Urinary bladder (tissue), 4 donors: Measurements from ENCODE around the gene NECTIN3. TPM values are rescaled to one million over a fixed set of nuclear protein-coding genes. Genes with fewer than 3 reads are reported as not detected.

Experiments
- DNase-seq: peaks from one replicate; pipeline ENCODE4 v3.0.0-alpha.2; 2015; ENCODE audit errors: extremely low spot score
- H3K27ac ChIP-seq: one replicate; pipeline ENCODE4 v1.5.1; 2013; ENCODE audit warnings: low read depth, mild to moderate bottlenecking, moderate library complexity
- H3K36me3 ChIP-seq: one replicate; pipeline ENCODE4 v1.6.1; 2013; ENCODE audit warnings: mild to moderate bottlenecking, moderate library complexity; ENCODE audit not compliant: insufficient read depth
- H3K4me1 ChIP-seq: one replicate; pipeline ENCODE4 v1.6.1; 2013; ENCODE audit warnings: mild to moderate bottlenecking, moderate library complexity; ENCODE audit not compliant: insufficient read depth
- H3K4me3 ChIP-seq: one replicate; pipeline ENCODE4 v1.5.1; 2013; ENCODE audit warnings: low read depth, low read length
- WGBS: extraction: QIAGEN DNeasy Blood & Tissue Kit; methylation state at CpG from one replicate; pipeline ENCODE4 v1.1.7; 2013; 5-methylcytosine and 5-hydroxymethylcytosine counted together
- polyA plus RNA-seq: library from polyadenylated mRNA; stranded (reverse); fragments of 200-250 nt; gene quantifications from one replicate; pipeline ENCODE4 v1.2.3, GENCODE V29; 2013
- total RNA-seq: library from RNA; depleted of rRNA; stranded (reverse); fragments of >200 nt; gene quantifications from one replicate; pipeline ENCODE4 v1.2.3, GENCODE V29; 2014
- donor health status: healthy with polysubstance abuse.
- donor health status: healthy.

The NECTIN3 gene
- total and polyA plus RNA-seq, 2 donors, result 12.1 to 71.3 TPM

GRCh38 chr3:111106993-111107661, 35.5 kb downstream of the NECTIN3 start:
- H3K4me1 ChIP-seq, result no peaks in the 10 kb centered on the region

GRCh38 chr3:111107662-111108035, 36.0 kb downstream of the NECTIN3 start:
- no peak for DNase-seq
- H3K4me1 ChIP-seq, result no peaks in the 10 kb centered on the region
- no peak overlapping the region for H3K27ac ChIP-seq
- no peaks in the 10 kb centered on the region for H3K36me3 ChIP-seq
- no peak overlapping the region for H3K4me3 ChIP-seq
- 71% methylated on average over 2 of the region's 2 CpGs for WGBS

More at GRCh38 chr3:111106993-111107661, 35.5 kb downstream of the NECTIN3 start:
- DNase-seq, result no peak
- Histone ChIP-seq H3K36me3 (no peaks in the 10 kb centered on the region), H3K4me3 (no peak overlapping the region), H3K27ac (no peak overlapping the region)
- WGBS, result 65% methylated on average over 3 of the region's 3 CpGs

- WGBS, result 76% methylated on average over 2 of the region's 2 CpGs
- DNase-seq, result no peak
- Histone ChIP-seq H3K36me3 (no peaks in the 10 kb centered on the region), H3K27ac (no peak overlapping the region), H3K4me3 (no peak overlapping the region), H3K4me1 (no peaks in the 10 kb centered on the region)
These were observed 41.3 kb downstream of the NECTIN3 start for GRCh38 chr3:111112913-111113312.

DNA sequence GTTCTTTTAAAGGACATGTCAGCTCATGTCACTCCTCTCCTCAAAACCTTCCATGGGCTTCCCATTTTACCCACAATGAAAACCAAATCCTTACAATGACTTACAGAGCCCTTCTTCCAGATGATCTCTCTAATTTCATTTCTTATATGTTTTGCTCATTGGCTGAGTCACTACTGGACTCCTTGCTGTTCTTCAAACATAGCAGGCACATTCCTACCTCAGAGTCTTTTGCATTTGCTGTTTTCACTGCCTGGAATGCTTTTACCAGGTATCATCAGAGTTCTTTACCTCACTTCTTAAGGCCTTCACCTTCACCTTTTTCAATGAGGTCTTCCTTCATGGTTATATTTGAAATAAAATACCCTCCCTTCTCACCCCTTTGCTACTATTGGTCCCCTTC, 57.3 kb downstream of the NECTIN3 start:
- H3K4me1 ChIP-seq, result no peaks in the 10 kb centered on the region
- H3K4me3 ChIP-seq, result no peak overlapping the region
- no peak overlapping the region for H3K27ac ChIP-seq
- no peaks in the 10 kb centered on the region for H3K36me3 ChIP-seq
- DNase-seq, result no peak

- Histone ChIP-seq H3K27ac (no peak overlapping the region), H3K36me3 (no peaks in the 10 kb centered on the region), H3K4me3 (no peak overlapping the region), H3K4me1 (no peaks in the 10 kb centered on the region)
- WGBS, result 99% methylated on average over 1 of the region's 1 CpG
- no peak for DNase-seq
These were observed 59.2 kb downstream of the NECTIN3 start for GRCh38 chr3:111130827-111131226.

- no peaks in the 10 kb centered on the region for H3K4me1 ChIP-seq
- no peak overlapping the region for H3K4me3 ChIP-seq
- H3K36me3 ChIP-seq, result no peaks in the 10 kb centered on the region
- no peak overlapping the region for H3K27ac ChIP-seq
- no peak for DNase-seq
These were observed 62.7 kb downstream of the NECTIN3 start for GRCh38 chr3:111134302-111134701.

DNA sequence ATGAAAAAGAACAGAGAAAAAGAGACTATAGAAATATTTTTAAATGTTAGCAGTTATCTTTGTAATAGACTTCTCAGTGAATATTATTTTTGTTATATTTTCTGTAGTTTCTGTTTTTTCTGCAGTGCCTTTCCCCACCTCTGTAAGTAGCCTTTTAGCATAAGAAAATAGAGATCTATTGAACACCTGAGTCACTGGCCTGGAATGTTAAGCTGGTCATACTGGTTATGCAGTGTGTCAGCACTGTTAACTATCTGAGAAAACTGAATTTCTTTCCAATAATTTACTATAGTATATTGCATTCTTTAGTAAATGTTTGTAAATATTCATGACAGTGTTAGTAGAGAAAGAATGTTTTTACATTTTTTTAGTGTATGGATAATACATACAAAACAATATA, 79.8 kb downstream of the NECTIN3 start:
- Histone ChIP-seq H3K4me1 (no peaks in the 10 kb centered on the region), H3K4me3 (no peak overlapping the region), H3K27ac (no peak overlapping the region), H3K36me3 (peaks cover 1% of the 10 kb centered on the region)
- DNase-seq, result no peak

GRCh38 chr3:111152496-111152895, 80.9 kb downstream of the NECTIN3 start:
- Histone ChIP-seq H3K27ac (no peak overlapping the region), H3K4me3 (no peak overlapping the region), H3K36me3 (peaks cover 1% of the 10 kb centered on the region), H3K4me1 (no peaks in the 10 kb centered on the region)
- DNase-seq, result no peak
- 25% methylated on average over 1 of the region's 1 CpG for WGBS

DNA sequence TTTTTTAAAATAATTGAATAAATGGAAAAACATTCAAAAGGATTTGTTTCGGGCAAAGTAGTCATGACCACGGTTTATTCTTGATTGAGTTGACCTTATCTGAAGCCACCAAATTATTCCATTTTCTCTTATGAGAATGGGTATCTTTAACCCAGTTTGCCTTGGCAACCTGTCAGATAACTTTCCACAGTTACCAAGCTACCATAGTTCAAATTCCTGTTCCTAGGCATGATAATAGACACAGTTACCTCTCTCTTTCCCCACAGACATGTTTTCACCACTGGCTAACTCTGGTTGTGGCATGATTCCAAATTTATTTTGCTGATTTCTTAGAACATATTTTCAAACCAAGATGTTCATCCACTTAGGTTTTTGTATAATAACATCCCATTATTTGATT, 84.9 kb downstream of the NECTIN3 start:
- no peaks in the 10 kb centered on the region for H3K4me1 ChIP-seq
- H3K4me3 ChIP-seq, result no peak overlapping the region
- peaks cover 1% of the 10 kb centered on the region for H3K36me3 ChIP-seq
- no peak overlapping the region for H3K27ac ChIP-seq
- DNase-seq, result no peak
- WGBS, result 98% methylated on average over 2 of the region's 2 CpGs

GRCh38 chr3:111159391-111159790, 87.8 kb downstream of the NECTIN3 start:
- no peak overlapping the region for H3K4me3 ChIP-seq
- WGBS, result 91% methylated on average over 3 of the region's 3 CpGs
- no peak for DNase-seq

DNA sequence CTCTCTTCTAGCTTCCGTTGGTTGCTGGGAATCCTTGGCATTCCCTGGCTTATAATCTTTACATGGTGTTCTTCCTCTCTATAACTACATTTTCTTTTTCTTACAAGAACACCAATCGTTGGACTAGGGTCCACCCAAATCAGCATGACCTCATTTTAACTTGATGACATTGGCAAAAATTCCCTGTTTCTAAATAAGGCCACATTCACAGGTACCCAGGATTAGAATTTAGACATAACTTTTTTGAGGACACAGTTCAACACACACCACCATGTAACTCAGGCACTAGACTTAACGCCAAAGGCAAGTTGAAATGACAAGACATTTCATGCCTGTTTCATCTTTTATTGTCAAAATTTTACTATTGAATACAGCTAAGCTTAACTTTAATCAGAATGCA, 93.0 kb downstream of the NECTIN3 start:
- Histone ChIP-seq H3K27ac (no peak overlapping the region), H3K4me1 (no peaks in the 10 kb centered on the region), H3K36me3 (no peaks in the 10 kb centered on the region), H3K4me3 (no peak overlapping the region)
- 96% methylated on average over 3 of the region's 3 CpGs for WGBS
- no peak for DNase-seq

More at GRCh38 chr3:111159391-111159790, 87.8 kb downstream of the NECTIN3 start:
- Histone ChIP-seq H3K36me3 (peaks cover 1% of the 10 kb centered on the region), H3K4me1 (no peaks in the 10 kb centered on the region), H3K27ac (no peak overlapping the region)

DNA sequence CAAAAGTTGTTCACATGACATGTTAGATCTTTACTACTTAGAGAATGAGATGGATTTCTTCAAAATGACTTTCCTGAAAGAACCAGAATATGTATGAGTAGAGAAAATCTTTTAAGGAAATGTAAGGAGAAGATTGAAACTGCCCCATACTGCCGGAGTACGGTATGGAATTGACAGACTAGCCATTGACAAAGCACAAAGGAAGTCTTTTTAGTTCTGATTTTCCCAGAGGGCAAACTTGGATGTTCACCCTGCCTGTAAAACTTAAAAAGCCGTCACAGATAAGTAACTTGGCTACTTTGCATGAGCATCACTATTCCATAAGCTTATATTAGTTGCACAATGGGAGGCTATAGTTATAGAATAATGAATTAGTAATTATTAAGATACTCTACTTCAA, 93.8 kb downstream of the NECTIN3 start:
- 88% methylated on average over 3 of the region's 3 CpGs for WGBS
- no peak overlapping the region for H3K27ac ChIP-seq
- no peaks in the 10 kb centered on the region for H3K4me1 ChIP-seq
- no peak overlapping the region for H3K4me3 ChIP-seq
- no peak for DNase-seq
- no peaks in the 10 kb centered on the region for H3K36me3 ChIP-seq

DNA sequence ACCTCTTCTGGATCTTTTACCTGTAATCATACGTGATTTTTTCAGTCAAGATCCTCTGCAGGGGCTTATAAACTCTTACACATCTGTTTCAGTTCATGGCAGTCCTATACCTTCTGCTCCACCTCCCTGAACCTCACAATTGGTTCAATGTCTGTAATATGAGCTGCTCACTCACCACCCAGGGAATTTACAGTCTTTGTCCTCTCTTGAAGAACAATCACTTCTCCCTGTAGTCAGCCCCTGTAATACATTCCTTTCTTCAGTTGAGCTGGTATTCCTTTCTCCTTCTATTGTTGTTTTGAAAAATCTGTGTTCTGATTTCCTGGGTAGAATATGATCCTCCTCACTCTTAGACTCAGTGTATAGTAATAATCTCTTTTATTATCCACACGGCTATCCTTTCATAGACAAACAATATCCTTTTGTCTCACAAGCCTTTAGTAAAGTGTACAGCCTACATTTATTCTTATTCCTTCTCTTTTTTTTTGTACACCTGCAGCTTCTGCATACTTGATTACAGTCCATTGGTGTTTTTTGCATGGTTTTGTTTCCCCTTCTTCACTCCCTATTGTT, 101.8 kb downstream of the NECTIN3 start:
- Histone ChIP-seq H3K4me3 (no peak overlapping the region), H3K27ac (no peak overlapping the region), H3K36me3 (no peaks in the 10 kb centered on the region), H3K4me1 (no peaks in the 10 kb centered on the region)
- 82% methylated on average over 2 of the region's 2 CpGs for WGBS
- no peak for DNase-seq

DNA sequence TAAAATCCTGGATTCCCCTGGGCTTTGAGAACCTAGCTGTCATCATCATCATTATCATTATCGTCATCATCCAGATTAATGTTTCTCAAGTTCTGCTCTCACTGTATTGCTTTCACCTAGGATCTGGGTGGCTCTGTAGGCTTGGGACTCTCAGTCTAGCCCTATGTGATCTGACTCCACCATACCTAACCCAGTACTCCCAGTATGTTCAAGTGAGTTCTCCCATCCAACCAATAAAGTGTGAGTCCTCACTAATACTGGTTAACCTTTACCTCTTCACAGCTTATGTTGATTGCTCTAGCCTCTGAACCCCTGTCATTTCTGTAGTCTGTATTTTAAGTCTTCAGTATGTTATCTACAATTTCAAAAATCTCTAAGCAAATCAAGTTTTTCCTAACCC, 102.3 kb downstream of the NECTIN3 start:
- WGBS, result 96% methylated on average over 1 of the region's 1 CpG
- Histone ChIP-seq H3K36me3 (no peaks in the 10 kb centered on the region), H3K4me1 (no peaks in the 10 kb centered on the region), H3K27ac (no peak overlapping the region), H3K4me3 (no peak overlapping the region)
- no peak for DNase-seq

DNA sequence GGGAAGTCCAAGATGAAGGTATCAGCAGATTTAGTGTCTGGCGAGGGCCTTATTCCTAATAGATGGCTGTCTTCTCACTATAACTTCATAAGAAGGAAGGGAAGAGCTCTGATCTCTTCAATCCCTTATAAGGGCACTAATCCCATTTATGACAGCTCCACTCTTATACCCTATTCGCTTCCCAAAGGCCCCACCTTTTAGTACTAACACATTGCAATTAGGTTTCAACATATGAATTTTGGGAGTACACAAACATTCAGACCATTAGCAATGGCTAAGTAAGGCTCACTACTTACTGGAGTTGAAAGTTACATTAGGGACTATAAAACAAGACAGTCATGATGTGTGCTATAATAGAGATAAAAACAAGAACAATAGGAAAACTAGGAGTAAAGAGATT, 118.9 kb downstream of the NECTIN3 start:
- WGBS, result 92% methylated on average over 2 of the region's 2 CpGs
- H3K36me3 ChIP-seq, result peaks cover 4% of the 10 kb centered on the region
- no peak for DNase-seq
- no peak overlapping the region for H3K27ac ChIP-seq
- H3K4me3 ChIP-seq, result no peak overlapping the region
- no peaks in the 10 kb centered on the region for H3K4me1 ChIP-seq
